ENCODE measurements around the gene KXD1. TPM values are rescaled to one million over a fixed set of nuclear protein-coding genes. Genes with fewer than 3 reads are reported as not detected.
A peak's percentile ranks its signal among the peaks of the same experiment; 100 is the strongest.

KXD1 gene
- total RNA-seq, 2 donors from 2014 or later = 60.7 to 114 TPM

DNA sequence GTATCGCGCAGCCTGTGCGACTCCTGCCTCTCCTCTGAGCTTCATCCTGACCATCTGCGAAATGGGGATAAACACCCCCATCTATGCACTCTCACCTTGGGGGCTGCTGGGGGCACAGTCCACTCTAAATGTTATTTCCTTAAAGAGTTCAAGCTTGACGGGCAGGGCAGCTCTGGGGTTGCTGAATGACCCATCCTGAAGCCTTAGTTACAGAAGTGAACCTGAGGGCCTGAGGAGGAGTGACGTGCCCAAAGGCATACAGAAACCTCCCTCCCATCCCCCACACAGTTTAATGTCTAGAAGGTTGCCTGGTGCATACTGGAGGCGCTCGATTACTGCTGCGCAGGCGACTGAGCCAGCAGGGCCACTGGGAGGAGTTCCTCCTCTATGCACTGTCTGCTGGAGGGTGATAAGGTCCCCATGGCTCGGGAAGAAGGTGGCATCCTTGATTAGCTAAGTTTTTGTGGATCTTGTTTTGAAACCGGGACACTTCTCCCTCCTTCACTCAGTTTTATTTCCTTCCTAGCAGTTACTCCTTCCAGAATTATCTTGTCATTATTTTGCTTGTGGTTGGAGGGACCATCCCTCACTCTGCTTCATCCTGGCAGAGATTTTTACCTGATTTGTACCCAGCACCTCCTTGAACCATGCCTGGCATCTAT is 13.7 kb upstream of the KXD1 start:
- peak; percentile 64 for DNase-seq (ENCODE audit: low spot score)
- no peaks in the 10 kb centered on the region for H3K9me3 ChIP-seq
- peak overlapping the region; percentile 91 to 92 for H3K27ac ChIP-seq
- H3K4me1 ChIP-seq = peaks cover 0 to 20% of the 10 kb centered on the region in 2 donors
- no peak for TF ChIP-seq CTCF (IDR thresholded peaks at IDR 0.05)
- H3K36me3 ChIP-seq = peaks cover 27% of the 10 kb centered on the region
- peak overlapping the region; percentile 88 to 90 for H3K4me3 ChIP-seq
- no peaks in the 10 kb centered on the region for H3K27me3 ChIP-seq

GRCh38 chr19:18551631-18552030 is 6.0 kb upstream of the KXD1 start:
- no peak overlapping the region for H3K4me3 ChIP-seq
- no peaks in the 10 kb centered on the region for H3K36me3 ChIP-seq
- no peaks in the 10 kb centered on the region for H3K4me1 ChIP-seq
- TF ChIP-seq CTCF (IDR thresholded peaks at IDR 0.05) = no peak
- no peaks in the 10 kb centered on the region for H3K9me3 ChIP-seq
- no peaks in the 10 kb centered on the region for H3K27me3 ChIP-seq
- no peak for DNase-seq (ENCODE audit: low spot score)
- H3K27ac ChIP-seq = no peak overlapping the region

DNA sequence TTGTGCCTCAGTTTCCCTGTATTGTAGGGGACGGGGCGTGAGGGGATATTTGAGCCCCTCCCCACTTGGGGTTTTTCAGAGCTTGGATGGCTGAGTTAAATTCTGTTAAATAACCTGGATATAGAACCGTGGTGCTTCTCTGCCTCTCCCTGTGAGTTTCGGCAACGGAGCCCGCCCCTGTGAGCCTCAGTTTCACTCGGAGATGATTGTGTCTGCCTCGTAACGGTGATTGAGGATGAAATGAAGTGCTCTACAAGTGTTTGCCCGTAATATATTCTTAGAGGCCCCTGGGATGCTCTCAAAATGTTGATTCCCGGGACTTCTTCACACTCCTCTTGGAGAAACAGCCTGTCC is 509 bp downstream of the KXD1 start:
- H3K36me3 ChIP-seq = peaks cover 6% of the 10 kb centered on the region
- no peaks in the 10 kb centered on the region for H3K9me3 ChIP-seq
- peak overlapping the region; percentile 96 for H3K27ac ChIP-seq
- DNase-seq (ENCODE audit: low spot score) = no peak
- H3K4me1 ChIP-seq = peaks cover 0 to 21% of the 10 kb centered on the region in 2 donors
- TF ChIP-seq CTCF (IDR thresholded peaks at IDR 0.05) = no peak
- H3K4me3 ChIP-seq = peak overlapping the region; percentile 78 to 83
- no peaks in the 10 kb centered on the region for H3K27me3 ChIP-seq

DNA sequence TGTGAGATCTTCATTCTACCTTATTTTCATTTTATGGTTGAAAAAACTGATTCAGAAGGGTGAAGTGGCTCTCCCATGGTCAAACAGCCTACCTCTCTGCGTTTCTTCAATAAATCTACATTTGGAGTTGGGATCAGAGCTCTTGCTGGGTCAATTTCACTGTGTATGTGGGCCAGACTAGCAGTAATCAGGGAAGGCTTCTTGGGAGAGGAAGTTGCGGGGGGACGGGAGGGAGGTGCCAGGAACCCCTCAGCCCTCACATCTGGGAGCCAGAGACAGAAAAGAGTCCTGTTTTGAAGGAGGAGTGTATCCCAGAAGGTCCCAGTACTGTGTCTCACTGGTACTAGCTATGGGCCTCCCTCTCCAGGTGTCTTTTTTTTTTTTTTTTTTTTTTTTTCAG is 934 bp downstream of the KXD1 start:
- no peaks in the 10 kb centered on the region for H3K27me3 ChIP-seq
- H3K4me3 ChIP-seq = peak overlapping the region; percentile 78 to 83
- H3K36me3 ChIP-seq = peaks cover 10% of the 10 kb centered on the region
- no peaks in the 10 kb centered on the region for H3K9me3 ChIP-seq
- peaks cover 0 to 21% of the 10 kb centered on the region in 2 donors for H3K4me1 ChIP-seq
- H3K27ac ChIP-seq = peak overlapping the region; percentile 96
- DNase-seq (ENCODE audit: low spot score) = no peak
- TF ChIP-seq CTCF (IDR thresholded peaks at IDR 0.05) = no peak

- peak overlapping the region; percentile 1 to 96 for H3K27ac ChIP-seq
- H3K36me3 ChIP-seq = peaks cover 20% of the 10 kb centered on the region
- no peaks in the 10 kb centered on the region for H3K27me3 ChIP-seq
- H3K9me3 ChIP-seq = no peaks in the 10 kb centered on the region
- peaks cover 0 to 21% of the 10 kb centered on the region in 2 donors for H3K4me1 ChIP-seq
- no peak for DNase-seq (ENCODE audit: low spot score)
- TF ChIP-seq CTCF (IDR thresholded peaks at IDR 0.05) = no peak
- H3K4me3 ChIP-seq = no peak overlapping the region
Observed at GRCh38 chr19:18559685-18560084, 2.0 kb downstream of the KXD1 start.

GRCh38 chr19:18562086-18562485 is 4.4 kb downstream of the KXD1 start:
- DNase-seq (ENCODE audit: low spot score) = peak; percentile 78
- peaks cover 0 to 21% of the 10 kb centered on the region in 2 donors for H3K4me1 ChIP-seq
- H3K4me3 ChIP-seq = no peak overlapping the region
- peak overlapping the region; percentile 65 to 84 for H3K27ac ChIP-seq
- TF ChIP-seq CTCF (IDR thresholded peaks at IDR 0.05) = no peak
- peaks cover 44% of the 10 kb centered on the region for H3K36me3 ChIP-seq
- H3K27me3 ChIP-seq = no peaks in the 10 kb centered on the region
- H3K9me3 ChIP-seq = no peaks in the 10 kb centered on the region
